Non-pigmented ciliary epithelial cell (primary cell): ENCODE measurements around the gene CGREF1.

ENCODE experiments used
- DNase-seq: peaks from one replicate; pipeline ENCODE4 v3.0.0-alpha.2; 2010; ENCODE audit warnings: low read depth

CGREF1 gene, protein sequence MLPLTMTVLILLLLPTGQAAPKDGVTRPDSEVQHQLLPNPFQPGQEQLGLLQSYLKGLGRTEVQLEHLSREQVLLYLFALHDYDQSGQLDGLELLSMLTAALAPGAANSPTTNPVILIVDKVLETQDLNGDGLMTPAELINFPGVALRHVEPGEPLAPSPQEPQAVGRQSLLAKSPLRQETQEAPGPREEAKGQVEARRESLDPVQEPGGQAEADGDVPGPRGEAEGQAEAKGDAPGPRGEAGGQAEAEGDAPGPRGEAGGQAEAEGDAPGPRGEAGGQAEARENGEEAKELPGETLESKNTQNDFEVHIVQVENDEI

DNA sequence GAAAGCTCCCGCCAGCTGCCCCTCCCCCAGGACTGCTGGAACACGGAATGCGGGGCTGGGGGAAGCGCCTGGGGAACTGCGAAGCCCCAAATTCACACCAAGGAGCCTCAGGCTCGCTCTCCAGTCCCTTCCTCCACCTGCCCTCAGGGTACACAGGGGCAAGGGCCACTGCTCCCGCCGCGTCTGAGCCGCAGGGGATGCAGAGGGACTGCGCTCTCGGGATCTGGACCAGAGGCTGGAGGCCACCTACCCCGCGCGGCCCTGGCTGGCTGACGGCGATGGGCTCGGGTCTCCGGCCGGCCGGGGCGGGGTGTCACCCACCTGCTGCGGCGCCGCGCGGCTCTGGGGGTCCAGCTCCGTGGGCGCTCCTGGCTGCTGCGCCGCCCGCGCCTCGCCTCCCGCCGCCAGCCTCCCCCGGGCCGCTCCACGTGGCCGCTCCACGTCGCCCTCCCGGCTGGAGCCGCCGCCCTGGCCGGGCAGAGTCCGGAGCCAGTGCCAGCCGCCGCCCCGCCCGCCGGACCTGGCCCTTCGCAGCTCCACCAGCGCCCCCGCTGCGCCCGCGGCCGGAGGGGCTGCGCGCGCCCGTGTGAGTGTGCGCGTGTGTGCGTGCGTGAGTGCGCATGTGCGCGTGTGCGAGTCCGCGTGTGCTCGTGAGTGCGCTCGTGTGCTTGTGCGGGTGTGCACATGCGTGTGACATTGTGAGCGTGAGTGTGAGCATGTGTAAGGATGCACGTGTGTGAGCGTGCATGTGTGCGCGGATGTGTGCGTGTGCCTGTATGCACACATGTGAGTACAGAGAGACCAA is at the start of gene CGREF1:
Gene CGREF1, minus strand, starts transcription at position 604 of the 805 bp plus-strand sequence. CDS start 14,762 bp downstream, outside the sequence.
- DNase-seq, result no peak

DNA sequence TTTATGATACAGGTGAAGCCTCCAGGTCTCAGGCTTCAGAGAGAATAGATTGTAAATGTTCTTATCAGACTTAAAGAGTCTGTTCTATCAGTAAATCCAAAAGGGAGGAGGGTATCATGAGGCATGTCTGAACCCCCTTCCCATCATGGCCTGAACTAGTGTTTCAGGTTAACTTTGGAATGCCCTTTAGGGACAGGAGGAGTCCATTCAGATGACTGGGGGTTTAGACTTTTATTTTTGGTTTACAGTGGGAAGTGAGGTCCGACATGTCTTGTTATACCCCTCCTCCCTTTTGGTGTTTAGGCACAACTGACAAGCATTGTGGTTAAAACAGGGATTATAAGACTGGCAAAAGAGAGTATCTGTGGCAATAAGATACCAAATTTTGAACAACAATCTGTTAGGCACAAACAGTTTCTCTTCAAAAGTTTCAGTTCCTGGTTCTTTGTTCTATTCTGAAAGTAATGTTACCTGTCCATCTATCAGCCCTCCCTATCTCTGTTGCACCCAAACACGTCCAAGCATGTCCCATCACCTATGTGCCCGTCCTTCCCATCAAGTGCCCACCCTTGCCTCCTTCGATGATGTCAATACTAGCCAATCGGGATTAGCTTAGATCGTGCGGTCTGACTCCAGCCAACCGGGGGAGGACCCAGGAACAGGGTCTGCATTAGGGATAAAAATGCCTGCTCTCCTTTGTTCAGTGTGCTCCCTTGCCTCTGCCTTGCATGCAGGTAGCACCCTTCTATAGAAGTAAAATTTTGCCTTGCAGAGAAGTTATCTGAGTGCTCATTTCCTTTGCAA is 46.2 kb upstream of the CGREF1 start:
- DNase-seq, result no peak

DNA sequence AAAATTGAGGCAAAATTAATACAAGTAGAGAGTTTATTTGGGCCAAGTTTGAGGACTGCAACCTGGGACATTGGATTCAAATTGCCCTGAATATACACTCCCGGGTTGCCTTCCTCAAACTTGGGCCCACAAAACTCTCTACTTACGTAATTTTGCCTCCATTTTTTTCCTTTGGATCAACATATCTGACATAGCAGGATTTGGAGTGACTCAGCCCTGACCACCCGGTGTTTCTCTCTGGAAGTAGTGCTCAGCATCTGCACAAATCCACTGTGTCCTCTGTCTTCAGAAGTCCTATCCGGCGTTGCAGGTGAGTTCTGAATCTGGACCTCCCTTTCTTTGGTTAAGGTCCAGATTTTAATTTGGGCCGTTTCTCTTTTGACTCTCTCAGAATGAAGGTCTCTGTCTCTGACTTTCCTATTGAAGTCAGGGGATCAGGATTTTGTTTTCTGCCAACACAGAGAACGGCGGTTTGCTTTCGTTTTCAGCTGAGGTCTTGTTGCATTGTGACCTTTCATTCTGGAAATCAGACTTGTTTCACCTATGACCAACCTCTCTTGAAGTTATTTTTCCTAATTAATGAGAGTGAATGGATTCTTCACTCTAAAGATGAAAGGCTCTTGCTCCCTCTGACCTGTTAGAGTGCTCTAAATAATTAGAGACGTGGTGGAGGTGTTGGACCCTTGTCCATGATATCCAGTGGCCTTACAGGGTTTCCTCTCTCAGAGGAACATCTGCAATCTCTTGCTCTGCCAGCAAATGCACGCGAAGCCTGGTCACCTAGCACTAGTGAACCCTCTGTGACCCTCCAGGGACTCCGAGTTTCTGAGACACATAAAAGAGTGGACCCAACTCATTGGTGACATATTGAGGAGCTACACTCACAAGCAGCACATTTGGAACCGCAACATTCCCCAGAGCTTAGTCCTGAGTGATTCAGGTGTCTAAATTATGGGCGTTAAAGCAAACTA is 43.5 kb upstream of the CGREF1 start:
- no peak for DNase-seq

DNA sequence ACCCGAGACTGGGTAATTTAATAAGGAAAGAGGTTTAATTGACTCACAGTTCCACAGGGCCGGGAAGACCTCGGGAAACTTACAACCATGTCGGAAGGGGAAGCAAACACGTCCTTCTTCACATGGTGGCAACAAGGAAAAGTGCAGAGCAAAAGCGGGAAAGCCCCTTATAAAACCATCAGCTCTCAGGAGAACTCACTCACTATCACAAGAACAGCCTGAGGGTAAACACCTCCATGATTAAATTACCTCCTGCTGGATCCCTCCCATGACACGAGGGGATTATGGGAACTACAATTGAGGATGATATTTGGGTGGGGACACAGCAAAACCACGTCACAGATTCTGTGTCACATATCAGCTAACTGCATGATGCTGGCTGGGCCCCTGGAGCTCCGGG is 41.3 kb upstream of the CGREF1 start:
- DNase-seq, result no peak

DNA sequence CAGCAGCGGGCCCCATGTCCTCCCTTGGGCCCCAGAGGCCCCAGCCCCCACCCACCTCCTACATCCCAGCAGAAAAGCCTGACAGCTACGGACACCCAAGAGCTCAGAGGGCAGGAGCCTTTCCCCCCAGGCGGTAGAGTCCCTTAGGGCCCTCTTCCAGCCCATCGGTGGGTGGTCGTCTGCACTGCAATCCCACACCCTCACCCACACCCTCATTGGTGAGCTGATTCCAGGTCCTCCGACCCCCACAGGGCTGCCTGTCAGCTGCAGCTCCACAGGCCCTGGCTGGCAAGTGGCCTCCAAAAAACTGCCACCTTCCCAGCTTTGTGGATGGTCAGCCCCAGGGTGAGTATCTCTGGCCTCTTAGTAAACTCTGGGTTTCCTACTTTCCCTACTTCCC is 40.3 kb upstream of the CGREF1 start:
- DNase-seq, result no peak

DNA sequence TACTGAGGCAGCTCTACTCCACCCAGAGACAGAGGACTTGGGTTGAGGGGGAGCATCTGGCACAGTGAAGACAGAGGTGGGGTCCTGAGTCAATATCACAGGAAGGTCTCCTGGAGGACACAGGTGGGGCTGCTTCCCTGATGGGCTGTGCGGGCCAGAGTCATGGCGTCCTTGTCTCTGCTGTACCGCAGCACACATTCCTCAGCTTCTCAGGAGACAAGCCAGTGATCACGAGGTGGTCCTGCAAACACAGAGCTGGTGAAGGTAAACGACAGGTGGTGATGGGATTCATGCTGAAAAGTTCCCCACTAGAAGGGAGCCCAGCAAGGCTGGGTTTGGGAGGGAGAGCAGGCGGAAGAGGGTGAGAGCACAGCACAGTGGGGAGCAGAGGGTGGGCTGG is 39.5 kb upstream of the CGREF1 start:
- no peak for DNase-seq

DNA sequence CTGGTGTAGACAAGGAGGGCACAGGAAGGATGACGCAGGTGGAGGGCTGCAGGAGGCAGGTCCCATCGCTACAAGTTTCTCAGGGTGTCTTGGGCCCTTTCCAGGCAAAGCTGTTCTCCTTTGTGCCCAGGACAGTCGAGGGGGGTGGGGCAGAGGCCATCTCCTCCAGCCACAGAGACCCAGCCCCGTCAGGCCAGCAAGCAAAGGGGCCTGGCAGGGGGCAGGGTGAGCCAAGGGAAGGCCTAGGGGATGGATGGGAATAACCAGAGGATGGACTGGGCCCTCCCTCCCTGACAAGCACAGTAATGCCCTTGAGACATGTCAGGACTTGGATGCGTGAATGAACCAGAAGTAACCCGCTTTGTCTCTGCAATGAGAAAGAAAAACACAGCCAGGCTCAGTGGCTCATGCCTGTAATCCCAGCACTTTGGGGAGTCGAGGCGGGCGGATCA is 36.2 kb upstream of the CGREF1 start:
- no peak for DNase-seq

DNA sequence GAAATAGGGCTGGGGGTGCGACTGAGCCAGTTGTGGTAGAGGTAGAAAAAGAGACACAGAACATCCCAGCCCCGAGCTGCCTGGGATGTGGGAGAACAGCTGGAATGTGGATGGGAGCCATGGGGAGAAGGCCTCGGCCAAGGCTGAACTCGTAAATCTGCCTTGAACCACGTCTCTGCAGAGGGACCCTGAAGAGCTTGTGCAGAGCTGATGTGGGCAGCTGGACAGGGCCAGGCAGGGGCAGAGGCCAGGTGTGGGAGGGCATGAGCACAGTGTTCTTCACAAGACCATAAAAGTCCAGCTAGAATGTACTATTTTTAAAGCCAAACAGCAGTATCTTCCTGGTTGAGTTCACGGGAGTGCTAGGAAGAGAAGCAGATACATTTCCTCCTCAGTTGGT is 35.6 kb upstream of the CGREF1 start:
- DNase-seq, result no peak

DNA sequence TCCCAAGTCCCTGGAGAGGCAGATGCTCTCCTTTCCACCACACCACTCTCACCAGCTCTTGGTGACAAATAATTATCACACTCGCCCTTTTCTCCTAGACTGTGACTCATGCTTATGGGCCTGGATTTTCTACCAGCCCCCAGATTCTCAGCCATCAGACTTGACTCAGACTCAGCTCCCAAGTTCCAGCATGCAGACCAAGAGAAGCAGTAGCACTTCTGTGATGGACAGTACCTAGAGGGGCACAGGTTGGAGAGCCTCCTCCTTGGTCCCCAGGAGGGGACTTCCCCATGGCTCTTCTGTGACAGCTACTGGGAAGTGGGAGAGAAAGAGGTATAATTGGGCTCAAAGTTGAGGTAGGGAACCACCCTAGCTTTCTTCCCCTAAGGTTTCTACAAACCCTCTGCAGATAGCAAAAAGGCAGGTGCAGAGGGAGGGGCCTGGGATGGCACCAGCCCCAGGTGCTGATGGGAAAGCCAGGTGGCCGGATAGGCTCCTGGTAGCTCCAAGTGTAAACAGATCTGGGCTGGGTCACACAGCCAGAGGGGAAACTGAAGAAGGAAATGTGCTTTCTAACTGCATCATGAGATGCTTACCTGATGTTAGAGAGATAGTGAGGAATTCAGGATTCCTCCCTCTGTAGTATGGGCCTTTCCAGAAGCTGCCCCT is 34.0 kb upstream of the CGREF1 start:
- DNase-seq, result no peak

DNA sequence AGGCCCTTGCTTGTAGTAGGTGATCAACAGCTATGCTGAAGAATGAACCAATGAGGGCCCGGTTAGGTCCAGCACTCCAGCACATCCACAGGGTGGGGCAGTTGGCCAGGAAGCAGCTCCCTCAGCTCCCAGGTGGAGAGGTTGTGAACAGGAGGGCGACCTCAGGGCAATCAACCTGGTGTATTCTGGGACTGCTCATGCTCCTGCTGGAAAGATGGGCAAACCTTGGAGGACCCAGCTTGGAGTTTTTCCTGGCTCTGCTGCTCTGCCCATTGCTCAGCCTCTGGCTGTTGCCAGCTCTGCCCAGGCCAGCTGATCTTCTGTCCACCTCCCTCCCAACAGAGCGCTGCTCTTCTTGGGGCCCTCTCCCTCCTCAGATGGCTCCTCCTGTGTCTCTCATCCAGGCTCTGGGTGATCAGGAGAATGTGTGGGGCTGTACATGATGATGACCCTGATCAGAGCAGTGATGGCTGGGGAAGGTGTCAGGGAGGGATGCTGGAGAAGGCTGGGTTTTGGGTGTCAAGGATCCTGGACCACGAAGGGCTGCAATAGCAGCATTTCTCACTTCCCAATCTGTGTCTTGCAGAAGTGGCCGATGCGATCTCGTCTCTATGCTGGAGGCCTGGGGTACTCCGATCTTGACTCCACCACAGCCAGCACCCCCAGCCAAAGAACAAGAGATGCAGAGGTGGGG is 33.3 kb upstream of the CGREF1 start:
- no peak for DNase-seq

DNA sequence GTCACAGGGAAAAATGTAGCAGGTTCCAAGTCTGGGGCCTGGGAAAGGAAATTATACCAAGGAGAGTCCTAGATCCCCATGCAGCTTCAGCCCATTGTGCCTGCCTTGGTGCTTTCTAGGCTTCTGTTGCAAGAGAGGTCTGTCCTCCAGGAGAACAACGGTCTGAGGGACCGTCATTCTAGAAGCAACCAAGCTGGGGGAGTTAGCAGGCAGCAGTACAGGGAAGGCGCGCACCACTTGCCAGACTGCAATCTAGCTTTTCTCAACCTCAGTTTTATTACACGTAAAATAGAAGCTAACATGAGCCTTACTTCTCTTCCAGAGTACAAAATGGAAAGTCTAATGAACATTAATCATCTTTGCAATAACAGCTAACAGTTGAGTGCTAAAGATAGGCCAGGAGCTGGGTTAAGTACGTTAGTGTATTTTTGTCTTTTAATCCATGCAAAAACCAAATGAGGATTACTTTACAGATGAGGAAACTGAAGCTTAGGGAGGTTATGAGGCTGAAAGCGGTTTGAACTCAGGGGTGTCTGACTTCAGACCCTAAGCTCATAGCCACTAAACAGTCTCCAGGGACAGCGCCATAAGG is 31.8 kb upstream of the CGREF1 start:
- DNase-seq, result no peak

DNA sequence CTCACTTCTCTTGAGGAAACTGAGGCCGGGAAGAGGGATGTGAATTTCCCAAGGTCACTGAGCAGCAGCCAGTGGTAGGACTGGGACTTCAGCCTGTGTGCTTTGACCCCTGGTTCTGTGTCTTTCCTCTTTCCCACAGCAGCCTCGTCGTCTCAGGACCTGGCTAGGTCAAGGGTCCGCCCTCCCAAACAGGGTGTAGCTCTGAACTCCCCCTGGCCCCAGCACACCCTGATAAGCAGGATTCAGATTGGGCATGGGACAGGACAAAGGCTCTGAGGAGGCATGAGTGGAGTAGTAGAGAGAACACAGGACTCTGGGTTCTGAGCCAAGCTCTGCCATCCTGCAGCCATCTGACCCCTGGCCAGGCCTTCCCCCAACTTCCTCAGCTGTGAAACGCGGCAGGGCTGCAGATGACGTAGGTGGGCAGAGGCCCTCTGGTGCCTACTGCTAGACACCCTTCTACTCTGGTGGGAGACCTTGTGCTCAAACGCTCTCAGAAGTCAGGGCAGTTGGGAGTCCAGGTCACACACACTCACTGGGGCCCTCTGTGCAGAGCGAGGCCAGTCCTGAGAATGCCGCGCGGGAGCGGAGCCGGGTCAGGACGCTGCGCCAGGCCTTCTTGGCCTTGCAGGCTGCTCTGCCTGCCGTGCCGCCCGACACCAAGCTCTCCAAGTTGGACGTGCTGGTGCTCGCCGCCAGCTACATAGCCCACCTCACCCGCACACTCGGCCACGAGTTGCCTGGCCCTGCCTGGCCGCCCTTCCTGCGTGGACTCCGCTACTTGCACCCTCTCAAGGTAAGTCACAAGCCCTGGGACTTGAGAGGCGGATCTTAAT is 30.9 kb upstream of the CGREF1 start:
- no peak for DNase-seq

DNA sequence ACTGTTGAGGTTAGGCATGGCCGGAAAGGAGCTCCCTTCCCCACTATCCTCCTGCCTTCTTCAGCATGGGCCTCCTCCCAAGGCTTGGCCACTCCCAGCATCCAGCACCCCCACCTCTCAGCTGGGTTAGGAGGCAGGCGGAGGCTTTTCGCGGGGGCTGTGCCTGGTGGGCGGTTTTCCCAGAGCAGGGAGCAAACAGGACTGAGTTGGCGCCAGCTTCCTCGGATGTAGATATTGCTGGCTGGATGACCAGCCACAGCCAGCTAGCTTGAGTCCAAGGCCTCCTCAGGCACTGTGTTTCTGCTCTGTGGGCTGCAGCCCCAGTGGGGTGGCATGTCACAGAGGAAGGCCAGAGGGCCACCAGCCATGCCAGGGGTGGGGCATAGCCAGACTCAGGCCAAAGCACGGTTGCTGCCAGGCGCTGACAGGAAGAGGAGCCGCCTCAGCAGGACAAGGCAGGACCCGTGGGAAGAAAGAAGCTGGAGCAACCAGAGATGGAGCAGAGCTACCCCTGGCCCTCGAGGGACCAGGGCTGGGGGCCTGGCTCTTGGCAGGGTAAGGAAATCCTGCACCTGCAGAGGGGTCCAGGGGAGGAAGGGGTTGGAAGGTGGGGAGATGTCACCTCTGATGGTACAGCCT is 30.0 kb upstream of the CGREF1 start, which contains the start of gene TCF23:
Gene TCF23, plus strand, starts transcription at position 204 of the 639 bp plus-strand sequence. Its CDS starts 130 bp downstream, at position 334.
- DNase-seq, result no peak

DNA sequence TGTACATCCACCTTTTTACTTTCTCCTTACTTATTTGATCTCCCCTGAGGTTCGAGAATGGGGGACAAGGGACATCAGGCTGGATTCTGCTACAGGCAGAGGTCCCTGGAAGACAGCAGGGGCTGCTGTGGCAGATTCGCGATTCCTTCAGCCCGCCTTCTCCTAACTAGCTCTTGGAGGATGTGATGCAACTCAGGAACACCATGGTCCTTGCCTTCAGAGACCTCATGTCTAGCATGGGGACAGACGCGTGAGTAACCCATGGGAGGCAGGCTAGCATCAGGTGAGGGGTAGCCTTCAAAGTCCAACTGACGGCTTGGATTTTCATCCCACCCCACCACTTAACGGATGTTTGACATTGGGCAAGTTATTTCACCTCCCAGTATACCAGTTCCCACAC is 29.0 kb upstream of the CGREF1 start:
- DNase-seq, result no peak

DNA sequence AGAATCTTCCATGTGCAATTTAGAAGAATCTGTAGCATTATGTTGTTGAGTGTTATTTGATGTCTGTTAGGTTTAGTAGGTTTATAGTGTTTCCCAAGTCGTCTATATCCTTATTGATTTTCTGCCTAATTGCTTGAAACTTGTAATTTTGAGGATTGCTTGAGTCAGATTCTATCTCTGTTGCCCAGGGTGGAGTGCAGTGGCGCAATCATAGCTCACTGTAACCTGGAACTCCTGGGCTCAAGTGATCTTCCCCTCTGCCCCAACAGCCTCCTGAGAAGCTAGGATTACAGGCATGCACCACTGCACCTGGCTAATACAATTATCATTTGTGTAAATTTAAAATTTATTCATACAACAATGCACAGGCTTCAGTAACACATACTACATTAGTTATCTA is 26.8 kb upstream of the CGREF1 start:
- no peak for DNase-seq

DNA sequence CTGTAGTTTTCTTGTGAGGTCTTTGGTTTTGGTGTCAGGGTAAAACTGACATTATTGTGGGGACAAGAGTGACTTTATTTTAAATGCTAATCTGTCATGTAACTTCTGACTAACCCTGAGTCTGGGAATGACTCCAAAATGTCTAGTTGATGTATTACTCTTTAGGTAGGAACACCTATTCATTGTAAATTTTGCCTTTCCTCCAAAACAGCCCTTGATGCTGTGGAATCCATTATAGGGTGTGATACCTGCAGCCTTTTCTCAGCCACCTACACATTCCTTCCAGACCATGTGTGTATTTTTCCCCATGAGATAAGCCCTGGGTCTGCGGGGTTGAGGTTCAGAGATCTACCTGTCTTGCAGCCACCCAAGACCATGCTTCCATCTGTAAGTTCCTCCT is 24.4 kb upstream of the CGREF1 start:
- no peak for DNase-seq

DNA sequence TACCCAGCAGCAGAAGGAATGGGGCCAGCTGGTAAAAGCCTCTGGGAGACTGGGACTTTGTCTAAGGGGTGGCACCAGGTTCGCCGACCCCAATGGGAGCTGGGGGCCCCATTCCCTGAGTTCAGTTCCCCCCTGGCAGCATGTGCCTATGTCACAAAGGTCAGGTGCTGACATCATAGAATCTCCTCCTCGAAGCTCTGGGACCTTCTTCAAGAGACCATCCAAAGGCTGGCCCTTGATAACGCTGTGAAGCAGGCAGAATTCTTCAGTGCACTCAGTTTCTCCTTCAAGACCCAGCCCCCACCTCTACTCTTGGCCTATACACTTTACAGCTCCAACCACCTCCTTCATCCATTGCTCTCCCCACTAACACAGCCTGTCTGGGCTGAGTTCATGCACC is 20.4 kb upstream of the CGREF1 start, which contains the start of gene PRR30:
Gene PRR30, minus strand, starts transcription at position 101 of the 400 bp plus-strand sequence. CDS start 1,081 bp downstream, outside the sequence.
- DNase-seq, result no peak

DNA sequence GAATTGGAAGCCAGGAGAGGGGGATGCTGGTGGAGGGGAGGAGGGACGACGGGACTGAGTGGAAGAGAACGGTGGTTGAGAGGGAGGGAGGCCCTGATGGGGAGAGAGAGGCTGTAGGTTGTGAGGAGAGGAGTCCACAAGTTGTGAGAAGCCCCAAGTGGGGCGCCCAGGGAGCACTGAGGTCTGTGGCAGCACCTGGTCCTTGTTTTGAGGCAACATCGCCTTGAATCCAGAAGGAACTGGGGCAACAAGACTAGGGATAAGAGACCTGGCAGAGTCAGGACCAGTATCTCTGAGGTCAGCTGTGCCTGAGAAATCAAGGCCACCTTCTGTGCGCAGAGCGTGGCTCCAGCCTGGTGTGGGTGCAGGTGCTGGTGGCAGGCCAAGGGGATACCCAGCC is 19.2 kb upstream of the CGREF1 start:
- DNase-seq, result no peak
